ENCODE measurements around the gene MYH3. TPM values are rescaled to one million over a fixed set of nuclear protein-coding genes. Genes with fewer than 3 reads are reported as not detected.

Gene MYH3
- total and polyA plus RNA-seq, 10 of the 15 experiments (the other 5 are each of a cell fraction or from before 2014, with no cell fraction given): 0.14 to 1.4 (median 0.71) TPM

- TF ChIP-seq HCFC1 (IDR thresholded peaks at IDR 0.05; ENCODE audit: low read length) (peak; percentile 71), CBFB (IDR thresholded peaks at IDR 0.05; ENCODE audit: low read depth) (peak; percentile 75), MYB (IDR thresholded peaks at IDR 0.05; ENCODE audit: borderline replicate concordance, low read depth, low read length) (no peak), IRF5 (IDR thresholded peaks at IDR 0.05; ENCODE audit: borderline replicate concordance) (no peak), BHLHE40 (IDR thresholded peaks at IDR 0.05; ENCODE audit: borderline replicate concordance in 1 of 2, low read depth in 2 of 2, low read length in 1 of 2) (peak; percentile 25 to 53; a peak in 1 of 4 replicates), SREBF2 (IDR thresholded peaks at IDR 0.05; ENCODE audit: low read length) (peak; percentile 60; the same call in 1 of the 2 replicates), TCF7 (IDR thresholded peaks at IDR 0.05; ENCODE audit: borderline replicate concordance) (no peak), PKNOX1 (IDR thresholded peaks at IDR 0.05) (peak; percentile 72), MAX (IDR thresholded peaks at IDR 0.05; ENCODE audit: low read depth, low read length) (peak; percentile 83), POLR2A (IDR thresholded peaks at IDR 0.05; ENCODE audit: low read depth, low read length) (peak; percentile 97), BMI1 (IDR thresholded peaks at IDR 0.05; ENCODE audit: borderline replicate concordance) (no peak), ZNF24 (IDR thresholded peaks at IDR 0.05) (0 out of 2 replicates have a peak, but pooled peaks have one; percentile 36), MEF2A (IDR thresholded peaks at IDR 0.05; ENCODE audit: insufficient read depth, low read depth, low read length) (0 out of 2 replicates have a peak, but pooled peaks have one; percentile 30), RUNX3 (IDR thresholded peaks at IDR 0.05; ENCODE audit: low read length) (peak; percentile 47), NKRF (conservative IDR thresholded peaks at IDR 0.05) (peak; percentile 60), MLLT1 (IDR thresholded peaks at IDR 0.05) (no peak), RAD21 (IDR thresholded peaks at IDR 0.05; ENCODE audit: insufficient read depth, low read depth, low read length) (no peak), ZNF622 (IDR thresholded peaks at IDR 0.05) (peak; percentile 51; the same call in 1 of the 2 replicates), ZNF687 (IDR thresholded peaks at IDR 0.05) (peak; percentile 50; the same call in 1 of the 2 replicates)
Observed at GRCh38 chr17:10697092-10698081, 40.3 kb upstream of the MYH3 start, which contains the start of the genes ADPRM and SCO1 (continued).

Measured in GM12878 (cell line).